SK-N-SH (cell line): ENCODE results near the gene ERI2.

Experiments
- CHD2 ChIP-seq: fragments of 150-350 bp; IDR thresholded peaks from 2 replicates; pipeline ENCODE4 v1.6.1; 2018; ENCODE audit warnings: low read length; ENCODE audit not compliant: partially characterized antibody
- EZH2phosphoT487 ChIP-seq: fragments of 200-600 bp; sonication (generic); IDR thresholded peaks from 2 replicates; pipeline ENCODE4 v1.6.1; 2017; ENCODE audit warnings: low read depth, mixed run types, mild to moderate bottlenecking, antibody characterized with exemption, moderate library complexity, borderline replicate concordance
- RFX5 ChIP-seq: IDR thresholded peaks from 2 replicates; pipeline ENCODE4 v1.6.1; 2012; ENCODE audit warnings: mild to moderate bottlenecking, improper control_type of control experiment, low read length
- TAF1 ChIP-seq: IDR thresholded peaks from 2 replicates; pipeline ENCODE4 v1.6.1; 2012; ENCODE audit warnings: low read depth, mild to moderate bottlenecking, low read length, moderate library complexity, borderline replicate concordance
- TF ChIP-seq, protein P1 (sequence below): fragments of 200-600 bp; sonication (generic); IDR thresholded peaks from 2 replicates; pipeline ENCODE4 v1.6.1; 2017; ENCODE audit warnings: antibody characterized with exemption, mild to moderate bottlenecking, moderate library complexity
- TF ChIP-seq, protein P2 (sequence below): IDR thresholded peaks from 2 replicates; pipeline ENCODE4 v1.4.0; 2012; ENCODE audit warnings: low read depth
- TF ChIP-seq, protein P3 (sequence below): IDR thresholded peaks from 2 replicates; pipeline ENCODE4 v1.4.0; 2012; ENCODE audit warnings: low read depth, borderline replicate concordance

DNA sequence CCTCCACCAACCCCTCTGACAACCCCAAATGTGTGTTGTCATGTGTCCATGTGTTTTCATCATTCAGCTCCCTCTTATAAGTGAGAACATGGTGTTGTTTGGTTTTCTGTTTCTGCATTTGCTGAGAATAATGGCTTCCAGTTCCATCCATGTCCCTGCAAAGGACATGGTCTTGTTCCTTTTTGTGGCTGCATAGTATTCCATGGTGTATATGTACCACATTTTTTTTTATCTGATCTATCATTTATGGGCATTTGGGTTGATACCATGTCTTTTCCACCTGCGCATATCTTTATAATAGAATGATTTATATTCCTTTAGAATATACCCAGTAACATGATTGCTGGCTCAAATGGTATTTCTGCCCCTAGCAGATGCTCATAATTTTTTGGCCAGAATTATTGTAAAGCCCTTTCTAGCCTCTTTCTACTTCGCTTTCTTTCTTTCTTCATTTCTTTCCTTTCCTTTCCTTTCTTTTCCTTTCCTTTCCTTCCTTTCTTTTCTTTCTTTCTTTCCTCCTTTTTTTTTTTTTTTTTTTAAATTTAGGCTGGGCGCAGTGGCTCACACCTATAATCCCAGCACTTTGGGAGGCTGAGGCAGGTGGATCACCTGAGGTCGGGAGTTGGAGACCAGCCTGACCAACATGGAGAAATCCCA lies 12.8 kb upstream of the ERI2 start:
- TF ChIP-seq, protein P1, sequence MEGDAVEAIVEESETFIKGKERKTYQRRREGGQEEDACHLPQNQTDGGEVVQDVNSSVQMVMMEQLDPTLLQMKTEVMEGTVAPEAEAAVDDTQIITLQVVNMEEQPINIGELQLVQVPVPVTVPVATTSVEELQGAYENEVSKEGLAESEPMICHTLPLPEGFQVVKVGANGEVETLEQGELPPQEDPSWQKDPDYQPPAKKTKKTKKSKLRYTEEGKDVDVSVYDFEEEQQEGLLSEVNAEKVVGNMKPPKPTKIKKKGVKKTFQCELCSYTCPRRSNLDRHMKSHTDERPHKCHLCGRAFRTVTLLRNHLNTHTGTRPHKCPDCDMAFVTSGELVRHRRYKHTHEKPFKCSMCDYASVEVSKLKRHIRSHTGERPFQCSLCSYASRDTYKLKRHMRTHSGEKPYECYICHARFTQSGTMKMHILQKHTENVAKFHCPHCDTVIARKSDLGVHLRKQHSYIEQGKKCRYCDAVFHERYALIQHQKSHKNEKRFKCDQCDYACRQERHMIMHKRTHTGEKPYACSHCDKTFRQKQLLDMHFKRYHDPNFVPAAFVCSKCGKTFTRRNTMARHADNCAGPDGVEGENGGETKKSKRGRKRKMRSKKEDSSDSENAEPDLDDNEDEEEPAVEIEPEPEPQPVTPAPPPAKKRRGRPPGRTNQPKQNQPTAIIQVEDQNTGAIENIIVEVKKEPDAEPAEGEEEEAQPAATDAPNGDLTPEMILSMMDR, result no peak
- TF ChIP-seq, protein P2, sequence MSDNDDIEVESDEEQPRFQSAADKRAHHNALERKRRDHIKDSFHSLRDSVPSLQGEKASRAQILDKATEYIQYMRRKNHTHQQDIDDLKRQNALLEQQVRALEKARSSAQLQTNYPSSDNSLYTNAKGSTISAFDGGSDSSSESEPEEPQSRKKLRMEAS, result no peak
- TF ChIP-seq CHD2, result no peak
- no peak for TF ChIP-seq EZH2phosphoT487
- no peak for TF ChIP-seq TAF1
- no peak for TF ChIP-seq RFX5
- TF ChIP-seq, protein P3, sequence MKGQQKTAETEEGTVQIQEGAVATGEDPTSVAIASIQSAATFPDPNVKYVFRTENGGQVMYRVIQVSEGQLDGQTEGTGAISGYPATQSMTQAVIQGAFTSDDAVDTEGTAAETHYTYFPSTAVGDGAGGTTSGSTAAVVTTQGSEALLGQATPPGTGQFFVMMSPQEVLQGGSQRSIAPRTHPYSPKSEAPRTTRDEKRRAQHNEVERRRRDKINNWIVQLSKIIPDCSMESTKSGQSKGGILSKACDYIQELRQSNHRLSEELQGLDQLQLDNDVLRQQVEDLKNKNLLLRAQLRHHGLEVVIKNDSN, result no peak
